BJ (cell line): ENCODE data around the gene SYNPO2. TPM values are rescaled to one million over a fixed set of nuclear protein-coding genes. Genes with fewer than 3 reads are reported as not detected.
"Not testable (repeated sequence)": the region's sequence is repeated elsewhere in the genome, so short reads cannot be mapped to it uniquely, and the experiment has no call there.

Experiments used
- CTCF ChIA-PET: fragments of 350-600 bp; formaldehyde crosslinking; extraction: SDS; loops from one replicate; lab custom pipeline; 2021; ENCODE audit warnings: antibody characterized with exemption, inconsistent platforms; lab: Yijun Ruan, JAX
- POLR2A ChIA-PET: fragments of 300-600 bp; sonication (Branson Sonifier 250); formaldehyde crosslinking; extraction: SDS; loops from one replicate; lab custom pipeline; 2021; ENCODE audit warnings: antibody characterized with exemption; lab: Charles Lee
- DNase-seq: peaks from one replicate; pipeline ENCODE4 v3.0.0-alpha.2; 2011; ENCODE audit warnings: low read depth
- H3K27me3 ChIP-seq: 2 replicates; pipeline ENCODE4 v1.6.0; 2011; ENCODE audit warnings: low read length; ENCODE audit not compliant: control insufficient read depth, insufficient read depth
- H3K36me3 ChIP-seq: 2 replicates; pipeline ENCODE4 v1.5.1; 2011; ENCODE audit warnings: low read length; ENCODE audit not compliant: control insufficient read depth, insufficient read depth
- H3K4me3 ChIP-seq: 2 replicates; pipeline ENCODE4 v1.5.1; 2011; ENCODE audit warnings: low read depth, mild to moderate bottlenecking, control low read depth, low read length
- polyA plus RNA-seq: library from polyadenylated mRNA; depleted of rRNA; stranded (reverse); fragments of >200 nt; gene quantifications from 2 replicates; pipeline ENCODE4 v1.2.3, GENCODE V29; 2011
- TF ChIP-seq, protein P1 (sequence below): IDR thresholded peaks from 2 replicates; pipeline ENCODE4 v1.5.1; 2011; ENCODE audit warnings: low read depth, mild to moderate bottlenecking, control low read depth, inconsistent platforms, low read length, moderate library complexity; ENCODE audit not compliant: insufficient read depth

Gene SYNPO2
- polyA plus RNA-seq, 1 experiment, result 39.9 TPM

DNA sequence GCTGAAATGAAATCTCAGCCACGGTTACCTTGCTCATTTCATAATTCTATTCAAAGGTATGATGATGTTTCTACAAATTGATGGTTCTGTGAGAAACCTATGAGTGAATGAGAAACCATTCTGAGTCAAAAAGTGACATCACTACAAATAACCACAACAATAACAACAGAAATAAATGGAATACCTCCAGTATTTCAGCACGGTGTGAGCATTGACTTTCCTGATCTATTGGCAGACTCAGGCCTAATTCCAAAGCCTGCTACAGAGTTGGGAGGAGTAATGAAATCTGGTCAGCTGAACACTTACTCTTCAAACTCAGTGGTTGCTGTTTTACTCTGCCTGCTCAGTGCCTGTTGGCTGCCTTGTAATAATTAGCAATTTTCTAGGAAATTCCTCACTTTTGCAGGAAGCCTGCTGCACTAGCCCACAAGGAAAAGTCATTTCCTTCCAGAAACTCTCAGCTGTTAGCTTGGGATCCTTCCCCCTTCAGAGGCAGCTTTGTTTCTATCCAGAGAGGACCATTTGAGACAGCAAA is 18.8 kb upstream of the SYNPO2 start:
- no peak overlapping the region for H3K4me3 ChIP-seq
- POLR2A ChIA-PET, result no interaction called here
- TF ChIP-seq, protein P1, sequence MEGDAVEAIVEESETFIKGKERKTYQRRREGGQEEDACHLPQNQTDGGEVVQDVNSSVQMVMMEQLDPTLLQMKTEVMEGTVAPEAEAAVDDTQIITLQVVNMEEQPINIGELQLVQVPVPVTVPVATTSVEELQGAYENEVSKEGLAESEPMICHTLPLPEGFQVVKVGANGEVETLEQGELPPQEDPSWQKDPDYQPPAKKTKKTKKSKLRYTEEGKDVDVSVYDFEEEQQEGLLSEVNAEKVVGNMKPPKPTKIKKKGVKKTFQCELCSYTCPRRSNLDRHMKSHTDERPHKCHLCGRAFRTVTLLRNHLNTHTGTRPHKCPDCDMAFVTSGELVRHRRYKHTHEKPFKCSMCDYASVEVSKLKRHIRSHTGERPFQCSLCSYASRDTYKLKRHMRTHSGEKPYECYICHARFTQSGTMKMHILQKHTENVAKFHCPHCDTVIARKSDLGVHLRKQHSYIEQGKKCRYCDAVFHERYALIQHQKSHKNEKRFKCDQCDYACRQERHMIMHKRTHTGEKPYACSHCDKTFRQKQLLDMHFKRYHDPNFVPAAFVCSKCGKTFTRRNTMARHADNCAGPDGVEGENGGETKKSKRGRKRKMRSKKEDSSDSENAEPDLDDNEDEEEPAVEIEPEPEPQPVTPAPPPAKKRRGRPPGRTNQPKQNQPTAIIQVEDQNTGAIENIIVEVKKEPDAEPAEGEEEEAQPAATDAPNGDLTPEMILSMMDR, result no peak
- no peaks in the 10 kb centered on the region for H3K27me3 ChIP-seq
- no peaks in the 10 kb centered on the region for H3K36me3 ChIP-seq
- CTCF ChIA-PET, result interaction anchor here (0.7 to 1.3 kb wide), 3 partner anchors 9 to 21 kb away, joined by 3 read pairs; no protein-coding TSS in a partner anchor
- no peak for DNase-seq

DNA sequence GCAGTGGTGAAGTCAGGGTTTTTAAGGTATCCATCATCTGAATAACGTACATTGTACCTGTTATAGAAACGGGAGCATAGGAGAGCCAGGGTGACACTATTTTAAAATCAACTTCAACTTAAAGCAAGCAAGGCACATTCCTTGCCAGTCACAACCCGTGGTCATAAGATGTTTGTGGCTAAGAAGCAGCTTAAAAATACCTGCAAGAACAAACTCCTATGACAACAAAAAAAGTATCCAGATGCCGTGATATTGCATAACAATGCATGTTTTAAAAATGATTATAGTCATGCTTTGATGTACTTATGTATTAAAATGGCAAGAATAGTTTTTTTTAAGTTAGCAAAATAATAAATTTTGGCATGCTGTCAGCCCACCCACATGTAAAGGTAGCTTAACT is 16.5 kb upstream of the SYNPO2 start:
- TF ChIP-seq, protein P1, result no peak
- CTCF ChIA-PET, result interaction anchor here (0.9 kb wide), 1 partner anchor 16 kb away, joined by 3 read pairs; the partner anchor contains the start of gene SYNPO2
- DNase-seq, result no peak
- H3K36me3 ChIP-seq, result no peaks in the 10 kb centered on the region
- H3K4me3 ChIP-seq, result no peak overlapping the region
- POLR2A ChIA-PET, result no interaction called here
- no peaks in the 10 kb centered on the region for H3K27me3 ChIP-seq

DNA sequence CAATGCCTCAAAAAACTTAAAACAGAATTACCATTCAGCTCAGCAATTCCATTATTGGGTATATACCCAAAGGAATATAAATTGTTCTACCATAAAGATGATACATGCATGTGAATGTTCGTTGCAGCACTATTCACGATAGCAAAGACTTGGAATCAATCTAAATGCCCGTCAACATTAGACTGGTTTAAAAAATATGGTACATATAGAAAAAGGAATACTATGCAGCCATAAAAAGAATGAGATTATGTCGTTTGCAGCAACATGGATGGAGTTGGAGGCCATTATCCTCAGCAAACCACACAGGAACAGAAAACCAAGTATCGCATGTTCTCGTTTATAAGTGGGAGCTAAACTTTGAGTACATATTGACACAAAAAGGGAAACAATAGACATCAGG is 10.9 kb upstream of the SYNPO2 start:
- POLR2A ChIA-PET, result no interaction called here
- no peaks in the 10 kb centered on the region for H3K36me3 ChIP-seq
- H3K4me3 ChIP-seq, result no peak overlapping the region
- DNase-seq, result no peak
- TF ChIP-seq, protein P1, result no peak
- CTCF ChIA-PET, result interaction anchor here (1.3 to 1.9 kb wide), 2 partner anchors 13 to 24 kb away, joined by 3 to 14 read pairs; no protein-coding TSS in a partner anchor
- H3K27me3 ChIP-seq, result no peaks in the 10 kb centered on the region; the same call in 1 of the 2 replicates

DNA sequence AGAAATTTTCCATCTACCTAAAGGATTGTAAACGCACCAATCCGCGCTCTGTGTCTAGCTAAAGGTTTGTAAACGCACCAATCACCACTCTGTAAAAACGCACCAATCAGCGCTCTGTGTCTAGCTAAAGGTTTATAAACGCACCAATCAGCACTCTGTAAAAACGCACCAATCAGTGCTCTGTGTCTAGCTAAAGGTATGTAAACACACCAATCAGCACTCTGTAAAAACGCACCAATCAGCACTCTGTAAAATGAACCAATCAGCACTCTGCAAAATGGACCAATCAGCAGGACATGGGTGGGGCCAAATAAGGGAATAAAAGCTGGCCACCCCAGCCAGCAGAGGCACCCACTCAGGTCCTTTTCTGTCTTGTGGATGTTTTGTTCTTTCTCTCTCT is 10.1 kb upstream of the SYNPO2 start:
- H3K4me3 ChIP-seq, POLR2A ChIA-PET: not testable (repeated sequence)

DNA sequence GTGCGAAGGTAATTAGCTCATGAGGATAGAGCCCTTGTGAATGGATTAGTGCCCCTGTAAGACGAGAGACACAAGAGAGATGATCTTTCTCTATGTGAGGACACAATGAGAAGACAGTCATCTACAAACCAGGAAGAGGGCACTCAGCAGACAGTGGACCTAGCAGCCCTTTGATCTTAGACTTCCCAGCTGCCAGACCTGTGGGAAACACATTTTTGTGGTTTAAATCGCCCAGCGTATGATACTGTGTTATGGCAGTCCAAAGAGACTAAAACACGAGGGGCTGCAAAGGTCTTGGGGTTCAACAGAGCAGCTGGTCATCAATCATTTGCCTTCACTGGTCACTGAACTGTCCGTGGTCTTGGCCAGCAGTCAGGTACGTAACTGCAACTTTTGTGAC is 9.2 kb upstream of the SYNPO2 start:
- POLR2A ChIA-PET, result no interaction called here

More for the DNA sequence above, 10.1 kb upstream of the SYNPO2 start:
- DNase-seq, H3K36me3 ChIP-seq, H3K27me3 ChIP-seq: not testable (repeated sequence)
- CTCF ChIA-PET, result interaction anchor here (1.3 to 1.9 kb wide), 2 partner anchors 14 to 24 kb away, joined by 3 to 14 read pairs; no protein-coding TSS in a partner anchor

More for the DNA sequence above, 9.2 kb upstream of the SYNPO2 start:
- DNase-seq, result no peak
- Histone ChIP-seq H3K36me3 (no peaks in the 10 kb centered on the region), H3K4me3 (no peak overlapping the region), H3K27me3 (no peaks in the 10 kb centered on the region; the same call in 1 of the 2 replicates)
- CTCF ChIA-PET, result interaction anchor here (0.9 to 1.9 kb wide), 2 partner anchors 11 to 15 kb away, joined by 3 to 14 read pairs; no protein-coding TSS in a partner anchor
- TF ChIP-seq, protein P1, result no peak
